SH-SY5Y (cell line): ENCODE measurements around the gene UNC45A.

Source experiments
- GATA2 ChIP-seq: IDR thresholded peaks from 2 replicates; pipeline ENCODE4 v1.6.1; 2011; ENCODE audit warnings: mild to moderate bottlenecking, low read depth, low read length
- GATA3 ChIP-seq: IDR thresholded peaks from 2 replicates; pipeline ENCODE4 v1.6.1; 2011; ENCODE audit warnings: low read depth, mild to moderate bottlenecking, low read length, moderate library complexity

- TF ChIP-seq GATA2 (no peak), GATA3 (no peak)
These were observed 46.6 kb downstream of the UNC45A start for GRCh38 chr15:90981681-90982080.
